PC-9 (cell line): ENCODE data around the gene ARID4A.

Source experiments
- EZH2 ChIP-seq: fragments of 200-600 bp; sonication (generic); IDR thresholded peaks from 2 replicates; pipeline ENCODE4 v1.8.0; 2017; ENCODE audit warnings: antibody characterized with exemption, low read depth
- TF ChIP-seq, protein P1 (sequence below): fragments of 200-600 bp; sonication (generic); conservative IDR thresholded peaks from 2 replicates; pipeline ENCODE4 v1.6.1; 2017; ENCODE audit warnings: mixed run types, antibody characterized with exemption, mild to moderate bottlenecking, moderate library complexity

DNA sequence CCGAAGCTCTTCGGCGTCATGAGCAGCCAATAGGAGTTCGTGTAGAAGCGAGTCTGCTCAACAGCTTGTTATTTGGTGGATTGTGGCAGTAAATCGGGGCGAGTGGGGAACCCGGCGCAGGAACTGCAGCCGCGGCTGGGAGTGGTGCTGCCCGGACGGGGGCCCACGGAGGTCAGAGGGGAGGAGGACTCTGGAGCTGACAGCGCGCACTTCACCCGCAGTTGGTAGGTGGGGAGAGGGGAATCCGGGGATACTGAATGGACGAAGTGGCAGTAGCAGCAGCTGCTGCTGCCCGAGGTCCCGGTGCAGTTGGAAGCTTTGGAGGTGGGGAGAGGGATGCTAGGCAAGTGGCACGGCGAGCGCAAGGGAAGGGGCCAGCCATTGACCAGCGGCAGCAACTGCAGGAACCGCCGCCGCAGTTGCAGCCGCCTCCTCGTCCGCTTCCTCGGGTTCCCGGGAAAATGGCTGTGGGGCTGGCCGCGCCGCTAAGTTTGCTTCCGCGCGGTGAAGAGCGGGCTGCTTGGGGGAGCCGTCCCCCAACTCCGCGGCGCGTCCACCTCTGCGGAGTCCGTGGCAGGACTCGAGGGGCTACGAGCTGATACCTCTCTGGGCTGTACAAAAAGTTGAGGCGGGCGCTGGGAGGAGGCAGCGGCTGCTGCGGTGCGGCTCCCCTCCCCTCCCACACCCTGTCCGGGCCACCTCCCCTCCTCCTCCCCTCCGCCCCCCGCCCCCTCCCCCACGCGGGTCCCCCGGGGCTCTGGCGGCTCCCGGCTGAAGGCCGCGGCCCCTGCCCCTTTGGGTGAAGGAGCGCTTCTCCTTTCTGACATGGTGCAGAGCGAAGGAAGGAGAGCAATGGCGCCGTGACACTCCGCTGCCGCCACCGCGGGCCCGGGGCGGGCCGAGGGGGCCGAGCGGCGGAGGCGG lies at the start of gene ARID4A:
- TF ChIP-seq, protein P1, sequence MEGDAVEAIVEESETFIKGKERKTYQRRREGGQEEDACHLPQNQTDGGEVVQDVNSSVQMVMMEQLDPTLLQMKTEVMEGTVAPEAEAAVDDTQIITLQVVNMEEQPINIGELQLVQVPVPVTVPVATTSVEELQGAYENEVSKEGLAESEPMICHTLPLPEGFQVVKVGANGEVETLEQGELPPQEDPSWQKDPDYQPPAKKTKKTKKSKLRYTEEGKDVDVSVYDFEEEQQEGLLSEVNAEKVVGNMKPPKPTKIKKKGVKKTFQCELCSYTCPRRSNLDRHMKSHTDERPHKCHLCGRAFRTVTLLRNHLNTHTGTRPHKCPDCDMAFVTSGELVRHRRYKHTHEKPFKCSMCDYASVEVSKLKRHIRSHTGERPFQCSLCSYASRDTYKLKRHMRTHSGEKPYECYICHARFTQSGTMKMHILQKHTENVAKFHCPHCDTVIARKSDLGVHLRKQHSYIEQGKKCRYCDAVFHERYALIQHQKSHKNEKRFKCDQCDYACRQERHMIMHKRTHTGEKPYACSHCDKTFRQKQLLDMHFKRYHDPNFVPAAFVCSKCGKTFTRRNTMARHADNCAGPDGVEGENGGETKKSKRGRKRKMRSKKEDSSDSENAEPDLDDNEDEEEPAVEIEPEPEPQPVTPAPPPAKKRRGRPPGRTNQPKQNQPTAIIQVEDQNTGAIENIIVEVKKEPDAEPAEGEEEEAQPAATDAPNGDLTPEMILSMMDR: no peak
- TF ChIP-seq EZH2: no peak
